ENCODE data around the gene AQP5. TPM values are rescaled to one million over a fixed set of nuclear protein-coding genes. Genes with fewer than 3 reads are reported as not detected.
"Not testable (repeated sequence)": the region's sequence is repeated elsewhere in the genome, so short reads cannot be mapped to it uniquely, and the experiment has no call there.

The AQP5 gene
- total RNA-seq, 2 experiments from 2014 or later = not detected

- CTCF ChIA-PET = interaction anchor here (1.5 to 2.7 kb wide), 2 partner anchors 20 to 70 kb away, joined by 3 to 10 read pairs; no protein-coding TSS in a partner anchor
- POLR2A ChIA-PET = not testable (repeated sequence)
These were observed 24.8 kb downstream of the AQP5 start for GRCh38 chr12:49986476-49986875.

DNA sequence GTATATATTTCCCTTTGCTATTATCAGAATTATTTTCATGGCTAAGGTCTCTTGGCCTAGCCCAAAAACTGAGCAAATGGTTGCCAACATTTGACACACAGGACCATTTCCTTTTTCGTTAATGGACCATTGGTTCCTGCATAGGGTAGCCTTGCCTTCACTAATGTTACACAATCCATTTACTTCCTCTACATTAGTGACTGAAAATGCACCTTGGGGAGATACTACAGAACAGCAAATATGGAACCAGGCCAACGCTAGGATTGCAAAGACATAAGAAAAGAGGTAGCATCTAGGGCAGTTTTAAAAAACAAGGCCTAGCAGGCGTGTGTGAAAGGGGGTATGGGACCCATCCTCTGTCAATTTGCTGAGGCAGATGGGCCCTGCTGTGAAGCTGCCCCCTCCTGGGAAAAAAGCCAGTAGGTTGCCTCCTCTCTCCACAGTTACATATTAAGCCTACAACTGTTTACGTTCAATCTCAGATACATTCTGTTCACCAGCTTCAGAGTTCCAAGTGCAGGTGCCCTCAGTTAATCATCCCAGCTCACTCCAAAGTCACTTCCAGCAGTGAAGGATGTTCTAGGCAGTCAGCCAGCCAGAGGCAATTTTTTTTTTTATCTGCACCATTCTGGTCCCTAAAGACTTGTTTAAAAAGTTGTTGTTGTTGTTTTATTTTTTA, 26.1 kb downstream of the AQP5 start:
- CTCF ChIA-PET = interaction anchor here (1.5 kb wide), 1 partner anchor 68 kb away, joined by 3 read pairs; no protein-coding TSS in a partner anchor
- POLR2A ChIA-PET = no interaction called here

DNA sequence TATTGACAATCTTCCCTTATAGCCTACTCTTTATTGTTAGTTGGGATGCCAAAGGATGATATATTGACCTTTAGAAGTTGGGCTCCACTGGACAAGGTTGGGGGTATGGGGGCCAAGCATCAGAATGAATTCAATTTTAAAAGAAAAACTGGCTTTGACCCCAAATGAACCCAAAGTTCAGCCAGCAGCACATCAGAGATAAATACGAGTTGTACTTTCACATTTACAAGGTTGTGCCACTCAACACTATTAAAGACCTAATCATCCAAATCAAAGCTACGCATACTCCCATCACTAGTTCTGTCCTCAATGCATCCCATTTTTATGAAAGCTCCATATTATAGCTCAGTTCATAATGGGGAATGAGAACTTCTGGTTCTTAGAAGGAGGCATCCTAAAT, 27.7 kb downstream of the AQP5 start:
- POLR2A ChIA-PET = not testable (repeated sequence)
- CTCF ChIA-PET = interaction anchor here (0.8 to 1.2 kb wide), 2 partner anchors 22 to 50 kb away, joined by 3 read pairs; no protein-coding TSS in a partner anchor

DNA sequence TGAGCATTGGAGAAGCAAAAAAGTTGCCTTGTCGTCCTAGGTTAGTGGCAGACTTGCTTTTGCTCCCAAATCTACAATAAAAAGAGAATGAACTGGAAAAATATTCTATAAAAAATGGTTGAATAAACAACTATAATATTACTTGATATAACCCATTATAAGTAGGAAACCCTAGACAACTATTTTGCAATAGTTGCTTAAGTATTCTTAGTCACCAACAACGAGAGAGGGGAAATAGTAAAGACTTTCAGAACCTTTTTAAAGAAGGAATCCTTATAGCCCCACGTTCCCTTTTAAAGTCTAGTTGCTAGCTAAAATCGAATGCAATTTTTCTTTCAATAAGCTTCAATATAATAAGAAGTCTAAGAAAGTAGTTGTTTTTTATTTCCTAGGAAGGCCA, 28.6 kb downstream of the AQP5 start:
- ChIA-PET CTCF (interaction anchor here (1.4 kb wide), 1 partner anchor 23 kb away, joined by 4 read pairs; no protein-coding TSS in a partner anchor), POLR2A (no interaction called here)

GRCh38 chr12:49998453-49998852, 36.8 kb downstream of the AQP5 start:
- CTCF ChIA-PET = interaction anchor here (0.6 kb wide), 1 partner anchor 90 kb away, joined by 4 read pairs; no protein-coding TSS in a partner anchor
- POLR2A ChIA-PET = no interaction called here

GRCh38 chr12:50003595-50003994, 41.9 kb downstream of the AQP5 start:
- CTCF ChIA-PET = interaction anchor here (0.8 to 1.4 kb wide), 2 partner anchors 37 to 51 kb away, joined by 5 read pairs; no protein-coding TSS in a partner anchor
- POLR2A ChIA-PET = no interaction called here

GRCh38 chr12:50004696-50005095, 43.0 kb downstream of the AQP5 start:
- ChIA-PET POLR2A (no interaction called here), CTCF (interaction anchor here (1.3 to 1.4 kb wide), 2 partner anchors 38 to 59 kb away, joined by 3 to 5 read pairs; no protein-coding TSS in a partner anchor)

- CTCF ChIA-PET = interaction anchor here (0.6 to 1.4 kb wide), 3 partner anchors 38 to 159 kb away, joined by 3 to 5 read pairs (median 3); no protein-coding TSS in a partner anchor
- POLR2A ChIA-PET = no interaction called here
These were observed 43.5 kb downstream of the AQP5 start for GRCh38 chr12:50005175-50005574.

- CTCF ChIA-PET = interaction anchor here (1.4 kb wide), 1 partner anchor 64 kb away, joined by 4 read pairs; no protein-coding TSS in a partner anchor
These were observed 44.6 kb downstream of the AQP5 start for GRCh38 chr12:50006280-50006679.

DNA sequence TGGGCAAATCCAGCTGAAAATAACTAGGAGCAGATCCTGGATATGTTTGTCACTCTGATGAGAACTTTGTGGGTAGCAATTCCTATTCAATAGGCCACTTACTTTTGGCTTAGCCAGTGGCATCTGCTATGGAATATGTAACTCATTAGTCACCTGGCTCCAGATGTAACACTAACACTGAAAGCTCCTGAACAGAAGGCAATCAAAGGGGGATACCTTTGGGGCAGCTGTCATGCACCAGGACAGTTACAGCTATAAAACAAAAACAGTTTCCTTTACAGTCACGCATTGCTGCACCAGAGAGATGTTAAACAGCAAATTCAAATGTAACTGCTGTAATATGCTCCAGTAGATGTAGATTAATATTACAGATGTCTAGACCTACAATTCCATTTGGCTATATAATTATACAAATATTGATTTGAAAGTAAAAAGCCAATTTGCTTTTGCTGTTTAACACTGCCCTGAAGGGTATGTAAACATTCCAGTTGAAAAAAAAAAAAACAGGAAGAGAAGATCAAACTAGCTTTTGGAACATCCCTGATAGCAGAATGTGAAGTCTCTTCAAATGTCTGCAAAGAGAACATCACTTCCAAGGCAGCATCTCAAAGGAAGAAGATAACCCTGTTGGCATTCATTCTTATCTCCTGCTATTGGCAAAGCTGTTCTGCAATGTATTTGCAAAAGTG, 45.2 kb downstream of the AQP5 start:
- ChIA-PET POLR2A (interaction anchor here (0.6 kb wide), 2 partner anchors 27 to 37 kb away, joined by 3 to 6 read pairs; no protein-coding TSS in a partner anchor), CTCF (interaction anchor here (1.4 to 2.5 kb wide), 3 partner anchors 32 to 64 kb away, joined by 4 to 8 read pairs (median 7); no protein-coding TSS in a partner anchor)

More at GRCh38 chr12:50006280-50006679, 44.6 kb downstream of the AQP5 start:
- POLR2A ChIA-PET = interaction anchor here (0.6 kb wide), 2 partner anchors 27 to 36 kb away, joined by 3 to 6 read pairs; no protein-coding TSS in a partner anchor

- CTCF ChIA-PET = interaction anchor here (0.6 to 1.4 kb wide), 3 partner anchors 24 to 281 kb away, joined by 3 to 5 read pairs (median 3); no protein-coding TSS in a partner anchor
- POLR2A ChIA-PET = no interaction called here
These were observed 51.9 kb downstream of the AQP5 start for GRCh38 chr12:50013361-50014147.

GRCh38 chr12:50014342-50014741, 52.7 kb downstream of the AQP5 start:
- ChIA-PET POLR2A (no interaction called here), CTCF (interaction anchor here (0.6 to 0.9 kb wide), 2 partner anchors 23 to 25 kb away, joined by 3 read pairs; no protein-coding TSS in a partner anchor)

Other genes with a start within 250 kb of the AQP5 start
- 100 to 1,000 TPM; 461 to 468 TPM for gene TMBIM6, start 220.3 kb upstream of the AQP5 start, total RNA-seq
- gene NCKAP5L, start 133.5 kb upstream of the AQP5 start, total RNA-seq = 1 to 10 TPM; 5.3 to 5.4 TPM
- 1 to 10 TPM; 5.7 to 6.0 TPM for gene BCDIN3D, start 118.8 kb upstream of the AQP5 start, total RNA-seq
- 1 to 10 TPM in 1 of 2 experiments, under 1 TPM in 1; 0.23 to 1.0 TPM for gene FAIM2, start 58.0 kb upstream of the AQP5 start, total RNA-seq
- gene AQP2, start 11.1 kb upstream of the AQP5 start, total RNA-seq = not detected
- gene AQP6, start 11.1 kb downstream of the AQP5 start, total RNA-seq = not detected
- gene RACGAP1, start 63.6 kb downstream of the AQP5 start, total RNA-seq = 10 to 100 TPM; 83.8 to 89.6 TPM
- 10 to 100 TPM; 11.1 to 13.3 TPM for gene ASIC1, start 95.7 kb downstream of the AQP5 start, total RNA-seq
- 10 to 100 TPM; 75.1 to 76.6 TPM for gene SMARCD1, start 123.5 kb downstream of the AQP5 start, total RNA-seq
- under 1 TPM; 0.40 to 0.44 TPM for gene GPD1, start 142.1 kb downstream of the AQP5 start, total RNA-seq
- gene COX14, start 150.4 kb downstream of the AQP5 start, total RNA-seq = 10 to 100 TPM; 59.2 to 65.5 TPM
- 10 to 100 TPM; 52.8 to 56.1 TPM for gene CERS5, start 205.5 kb downstream of the AQP5 start, total RNA-seq

All from activated CD8-positive, alpha-beta memory T cell treated with anti-CD3 and anti-CD28 coated beads for 36 hours (primary cell).